G401 (cell line): Measurements from ENCODE around the gene GBE1. TPM values are rescaled to one million over a fixed set of nuclear protein-coding genes. Genes with fewer than 3 reads are reported as not detected.

Experiments used
- DNase-seq: peaks from one replicate; pipeline ENCODE4 v3.0.0-alpha.2; 2015; ENCODE audit warnings: low spot score
- in situ Hi-C: cut with HindIII; loops from 2 replicates; pipeline ENCODE4 v1.10.0; 2016; ENCODE audit warnings: low sequenced_read_pairs, mixed read lengths
- total RNA-seq: library from RNA; depleted of rRNA; stranded (reverse); fragments of >200 nt; shearing (Covaris generic); gene quantifications from 2 replicates; pipeline ENCODE4 v1.2.3, GENCODE V29; 2014

The GBE1 gene
- total RNA-seq, 1 experiment from 2014 or later, result 12.6 TPM

DNA sequence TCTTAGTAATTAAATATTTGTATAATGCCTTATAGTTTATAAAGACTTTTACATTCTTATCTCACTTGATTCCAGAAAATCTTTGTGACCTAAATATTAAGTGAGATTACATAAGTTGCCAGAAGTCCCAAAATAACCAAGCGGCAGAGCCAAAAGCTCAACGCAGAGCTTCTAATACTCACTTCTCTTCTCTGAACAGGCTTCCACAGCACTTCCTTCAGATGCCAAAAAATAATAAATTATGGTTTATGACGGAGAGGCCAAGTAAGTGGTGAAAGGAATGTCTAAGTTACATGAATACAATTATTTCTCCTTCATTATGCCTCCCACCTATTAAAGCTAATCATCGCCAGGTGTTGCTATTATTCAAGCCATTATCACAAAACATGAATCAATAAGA lies 110.3 kb downstream of the GBE1 start:
- DNase-seq, result peak; percentile 40
- in situ Hi-C loops, result no loop called here

DNA sequence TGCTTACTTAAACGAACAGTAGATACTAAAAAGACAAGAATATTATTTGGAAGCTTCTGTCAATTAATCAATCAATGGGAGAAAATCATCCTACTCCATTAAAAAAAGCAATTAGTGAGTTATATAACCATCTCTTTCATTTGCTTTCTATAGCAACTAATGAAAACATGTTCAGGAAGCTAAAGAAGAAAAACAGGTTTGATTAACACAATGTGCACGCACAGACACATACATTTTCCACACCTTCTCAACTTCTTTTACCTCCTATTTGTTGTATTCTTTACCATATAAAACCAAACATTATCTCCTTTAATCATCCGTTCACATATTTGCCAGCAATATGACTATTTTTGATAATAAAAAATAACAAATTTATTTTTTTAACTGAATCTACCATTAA lies 111.3 kb downstream of the GBE1 start:
- in situ Hi-C loops, result no loop called here
- DNase-seq, result no peak

DNA sequence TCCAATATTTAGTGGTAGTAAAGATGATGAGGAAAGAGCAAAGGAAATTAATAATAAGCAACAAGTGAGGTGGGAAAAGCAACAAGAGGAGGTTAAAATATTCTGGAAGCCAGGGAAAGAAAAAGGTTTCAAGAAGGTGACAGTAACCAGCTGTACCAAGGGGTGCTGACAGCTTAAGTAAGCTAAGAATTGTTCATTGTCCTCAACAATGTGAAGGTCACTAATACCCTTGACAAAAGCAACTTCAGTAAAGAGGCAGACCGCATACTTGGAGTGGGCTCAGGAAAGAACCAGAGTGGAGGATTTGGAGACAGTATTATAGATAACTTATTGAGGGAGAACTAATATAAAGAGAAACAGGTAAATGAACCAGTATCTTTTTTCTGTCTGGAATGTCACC lies 116.2 kb downstream of the GBE1 start:
- in situ Hi-C loops, result no loop called here
- no peak for DNase-seq

DNA sequence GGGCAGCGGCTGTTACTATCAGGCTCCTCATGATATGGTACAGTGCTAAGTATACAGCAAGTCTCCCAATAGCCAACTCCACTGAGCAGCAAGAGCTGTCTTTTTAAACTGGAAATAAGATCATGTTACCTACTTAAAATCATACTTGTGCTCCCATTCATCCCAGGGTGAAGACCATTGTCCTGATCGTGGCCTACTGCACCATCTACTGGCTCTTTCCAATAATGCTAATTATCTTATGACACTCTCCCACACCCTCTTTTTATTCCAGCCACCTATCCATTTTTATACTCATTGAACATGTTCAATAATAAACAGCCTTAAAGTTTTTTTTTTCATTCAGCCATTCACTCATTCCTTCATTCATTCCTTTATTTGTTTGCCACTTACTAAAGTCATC lies 117.7 kb downstream of the GBE1 start:
- in situ Hi-C loops, result no loop called here
- peak; percentile 75 for DNase-seq

DNA sequence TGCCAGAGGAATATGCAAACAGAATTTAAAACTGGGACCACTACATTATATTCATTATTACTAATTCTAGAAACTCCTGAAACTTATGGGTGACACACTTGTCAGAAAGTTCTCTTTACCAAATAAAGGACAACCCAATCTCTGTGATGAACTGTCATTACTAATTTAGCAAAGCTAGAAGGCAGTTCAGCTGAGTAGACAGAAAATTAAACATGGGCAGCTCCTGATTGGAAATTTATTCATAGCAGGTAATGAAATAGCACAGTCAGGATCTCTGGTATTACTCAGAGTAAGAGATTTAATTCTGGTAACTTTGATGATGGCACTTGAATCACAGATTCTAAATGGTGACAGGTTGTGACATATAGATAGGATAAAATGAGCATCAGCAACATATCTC lies 123.0 kb downstream of the GBE1 start:
- no peak for DNase-seq
- in situ Hi-C loops, result no loop called here

DNA sequence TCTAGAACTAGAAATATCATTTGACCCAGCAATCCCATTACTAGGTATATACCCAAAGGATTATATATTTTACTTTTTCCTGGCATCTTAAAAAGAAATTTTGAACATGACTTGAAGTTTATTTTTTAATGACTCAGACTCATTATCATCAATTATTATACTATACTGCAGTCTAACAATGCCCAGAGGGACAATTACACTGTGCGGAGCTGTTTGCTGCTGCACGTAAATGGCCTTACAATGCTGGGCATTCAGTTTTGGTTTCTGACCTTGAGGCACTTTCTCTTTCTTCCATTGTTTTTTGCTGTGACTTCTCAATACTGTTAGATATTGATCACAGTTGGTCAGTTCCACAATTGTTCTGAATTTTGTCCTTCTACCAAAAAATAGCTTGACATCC lies 128.8 kb downstream of the GBE1 start:
- in situ Hi-C loops, result no loop called here
- DNase-seq, result no peak

DNA sequence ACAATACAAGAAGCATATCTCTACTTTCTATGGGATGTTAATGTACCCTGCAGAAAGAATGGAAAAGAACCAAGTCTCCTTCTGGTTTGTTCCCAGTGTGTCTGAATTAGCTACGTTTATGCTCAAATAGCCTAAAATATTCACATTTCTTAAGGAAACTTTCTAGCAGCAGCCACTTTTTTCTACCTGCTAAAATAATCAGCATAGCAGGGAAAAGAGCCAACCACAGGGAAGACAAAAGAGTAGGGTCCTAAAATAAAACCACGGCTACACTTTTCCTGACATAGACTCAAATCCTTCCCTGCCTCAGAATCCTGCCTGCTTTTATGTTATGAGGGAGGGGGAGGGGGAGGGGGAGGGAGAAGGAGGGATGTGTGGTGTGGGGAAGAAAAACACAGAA lies 136.7 kb downstream of the GBE1 start:
- no peak for DNase-seq
- in situ Hi-C loops, result no loop called here

DNA sequence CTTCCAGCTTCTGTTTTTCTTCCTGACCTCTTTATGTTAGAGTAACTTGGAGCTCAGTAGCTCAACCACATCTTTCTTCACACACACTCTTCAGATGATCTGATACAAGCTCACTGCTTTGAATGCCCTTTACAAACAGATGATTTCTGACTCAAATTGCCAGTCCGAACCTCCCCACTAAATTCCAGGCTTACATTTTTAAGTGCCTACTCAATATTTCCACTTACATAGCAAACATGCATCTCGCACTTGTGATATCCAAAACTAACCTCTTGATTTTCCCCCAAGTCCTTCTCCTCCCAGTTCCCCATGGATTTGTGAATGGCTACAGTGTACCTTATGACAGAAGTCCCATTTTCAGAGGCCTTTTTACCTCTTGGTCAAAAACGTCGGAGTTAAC lies 139.1 kb downstream of the GBE1 start:
- in situ Hi-C loops, result no loop called here

DNA sequence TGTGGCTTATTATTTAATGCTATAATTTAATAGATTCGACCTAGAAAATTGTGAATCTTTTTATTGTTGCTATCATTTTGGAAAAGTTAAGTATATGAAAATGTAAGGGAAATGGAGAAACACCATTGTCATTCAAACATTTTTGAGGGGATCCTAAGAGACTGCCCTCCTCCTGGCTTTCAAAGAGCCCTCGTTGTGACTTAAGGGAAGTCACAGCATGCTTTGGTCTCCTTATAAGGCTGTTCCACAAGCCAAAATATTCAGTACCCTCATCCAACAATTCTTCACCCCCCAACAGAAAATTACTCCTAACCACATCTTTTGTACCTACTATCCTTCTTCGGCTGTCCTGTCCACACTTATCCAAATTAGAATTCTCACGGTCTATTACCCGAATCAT lies 140.2 kb downstream of the GBE1 start:
- no peak for DNase-seq
- in situ Hi-C loops, result no loop called here

More for the DNA sequence above, 139.1 kb downstream of the GBE1 start:
- no peak for DNase-seq

DNA sequence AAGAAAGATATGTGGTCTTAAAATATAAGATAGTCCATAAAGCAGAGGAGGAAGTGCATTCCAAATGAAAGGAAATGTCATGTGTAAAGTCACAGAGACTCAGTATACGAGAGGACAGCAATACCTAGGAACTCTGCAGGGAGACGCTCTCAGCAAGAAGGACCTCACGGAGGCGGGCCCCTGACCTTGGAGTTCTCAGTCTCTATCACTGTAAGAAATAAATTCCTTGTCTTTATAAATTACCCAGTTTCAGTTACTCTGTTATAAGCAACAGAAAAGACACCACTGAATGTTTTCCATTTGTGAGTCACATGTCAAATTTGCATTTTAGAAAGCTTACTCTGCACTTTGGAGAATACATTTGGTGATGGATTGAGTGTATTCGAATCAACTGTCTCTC lies 140.6 kb downstream of the GBE1 start:
- in situ Hi-C loops, result no loop called here

DNA sequence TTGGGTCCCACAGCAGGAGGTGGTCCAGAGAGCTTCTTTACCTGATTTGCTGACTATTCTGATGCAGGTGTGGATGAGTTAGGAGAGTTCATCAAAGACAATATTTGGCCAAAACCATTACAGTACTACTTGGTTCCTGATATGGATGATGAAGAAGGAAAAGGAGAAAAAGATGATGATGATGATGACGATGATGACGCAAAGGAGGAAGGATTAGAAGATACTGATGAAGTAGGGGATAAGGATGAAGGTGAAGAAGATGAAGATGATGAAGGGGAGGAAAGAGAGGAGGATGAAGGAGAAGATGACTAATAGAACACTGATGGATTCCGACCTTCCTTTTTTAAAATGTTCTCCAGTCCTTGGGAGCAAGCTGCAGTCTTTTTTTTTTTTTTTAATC lies 148.7 kb downstream of the GBE1 start:
- in situ Hi-C loops, result no loop called here
- DNase-seq, result no peak

More for the DNA sequence above, 140.6 kb downstream of the GBE1 start:
- DNase-seq, result no peak

DNA sequence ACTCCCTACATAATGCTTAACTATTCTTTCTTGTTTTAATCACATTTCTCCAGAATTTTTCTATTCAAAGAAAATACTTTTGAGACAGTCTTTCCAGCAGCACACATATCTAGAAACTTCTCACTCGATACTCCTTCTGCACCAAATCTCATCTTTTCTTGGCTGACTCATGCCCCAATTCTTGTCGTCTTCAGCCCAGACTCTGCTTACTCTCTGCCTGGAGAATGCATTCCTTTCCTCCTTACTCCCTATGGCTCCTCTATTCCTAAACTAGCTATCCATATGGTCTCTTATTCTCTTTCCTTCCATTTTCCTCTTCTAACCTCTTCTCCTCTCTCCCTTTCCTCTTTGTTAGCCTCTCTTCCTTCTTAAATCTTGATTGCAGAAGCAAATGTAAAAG lies 158.7 kb downstream of the GBE1 start:
- in situ Hi-C loops, result no loop called here
- DNase-seq, result no peak

DNA sequence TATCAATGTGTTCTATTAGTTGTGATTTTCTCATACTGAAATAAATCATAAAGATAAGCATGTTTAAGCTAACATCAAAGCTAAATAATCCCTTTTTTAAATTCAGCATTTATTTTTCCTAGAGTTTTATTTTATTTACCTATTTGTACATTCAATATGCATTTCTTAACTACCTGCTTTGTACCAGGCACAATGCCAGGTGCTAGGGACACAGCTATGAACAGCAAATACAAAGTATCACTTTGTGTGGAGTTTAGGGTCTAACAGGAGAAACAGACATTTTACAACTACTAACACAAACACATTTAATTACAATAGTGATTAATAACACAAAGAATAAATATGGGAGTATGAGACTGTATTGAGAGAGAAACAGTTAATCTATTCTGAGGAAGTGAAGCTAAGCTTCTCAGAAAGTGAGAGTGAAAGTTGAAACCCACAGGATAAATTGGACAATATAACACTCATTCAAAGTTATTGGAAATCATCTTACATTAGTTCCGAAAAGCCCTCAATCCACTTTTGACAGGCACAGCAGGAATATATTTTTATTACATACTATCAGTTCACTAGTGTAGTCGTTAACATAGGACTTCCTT lies 159.6 kb downstream of the GBE1 start:
- in situ Hi-C loops, result no loop called here
- no peak for DNase-seq

DNA sequence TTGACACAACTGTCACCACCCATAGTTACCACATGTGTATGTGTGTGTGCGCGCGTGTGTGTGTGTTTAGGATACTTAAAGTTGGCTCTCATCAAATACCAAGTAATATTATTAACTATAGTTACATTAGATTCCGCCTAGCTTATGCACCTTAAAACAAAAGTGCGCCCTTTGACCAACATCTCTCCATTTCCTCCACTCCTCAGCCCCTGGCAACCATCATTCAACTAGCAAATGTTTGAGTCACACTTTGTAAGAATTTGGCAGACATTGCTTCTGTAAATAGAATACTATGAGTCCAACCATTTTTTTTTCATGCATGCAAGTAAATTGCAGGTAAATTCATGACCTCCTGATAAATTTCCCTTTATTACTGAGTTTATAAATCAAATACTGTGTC lies 169.3 kb downstream of the GBE1 start:
- in situ Hi-C loops, result no loop called here
- DNase-seq, result no peak

DNA sequence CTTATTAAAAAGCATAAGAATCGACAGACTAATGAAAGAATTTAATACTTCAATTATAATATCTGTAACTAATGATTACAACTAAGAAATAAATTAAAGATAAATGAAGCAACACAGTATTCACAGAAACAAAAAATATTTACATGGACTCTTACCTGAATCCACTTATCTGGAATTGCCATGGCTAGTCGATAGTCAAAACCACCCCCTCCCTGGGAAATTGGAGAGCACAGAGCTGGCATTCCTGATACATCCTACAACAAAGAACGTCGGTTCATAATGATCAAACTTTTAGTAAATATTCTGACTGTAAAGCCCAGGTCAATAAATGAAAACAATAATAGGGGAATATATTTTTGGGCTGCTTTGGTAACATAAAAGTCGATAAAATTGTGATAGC lies 175.5 kb downstream of the GBE1 start:
- in situ Hi-C loops, result no loop called here
- no peak for DNase-seq

DNA sequence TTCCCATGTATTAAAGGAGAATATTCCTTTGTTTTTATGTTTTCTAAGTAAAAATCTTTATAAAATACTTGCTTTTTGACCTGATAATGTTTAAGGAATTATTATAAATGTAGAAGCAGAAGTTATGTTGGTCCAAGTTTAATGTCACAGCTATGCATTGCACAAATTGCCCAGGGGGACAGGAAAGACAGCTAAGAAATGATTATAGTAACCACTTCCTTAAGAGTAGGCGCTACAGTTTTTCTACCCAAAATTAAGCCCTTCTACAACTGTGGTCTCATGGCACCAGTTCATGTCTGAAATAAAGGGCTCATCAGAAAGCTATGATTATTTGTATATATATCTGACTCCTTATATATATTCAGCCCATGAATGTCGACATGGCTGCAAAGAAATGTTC lies 176.4 kb downstream of the GBE1 start:
- no peak for DNase-seq
- in situ Hi-C loops, result no loop called here

DNA sequence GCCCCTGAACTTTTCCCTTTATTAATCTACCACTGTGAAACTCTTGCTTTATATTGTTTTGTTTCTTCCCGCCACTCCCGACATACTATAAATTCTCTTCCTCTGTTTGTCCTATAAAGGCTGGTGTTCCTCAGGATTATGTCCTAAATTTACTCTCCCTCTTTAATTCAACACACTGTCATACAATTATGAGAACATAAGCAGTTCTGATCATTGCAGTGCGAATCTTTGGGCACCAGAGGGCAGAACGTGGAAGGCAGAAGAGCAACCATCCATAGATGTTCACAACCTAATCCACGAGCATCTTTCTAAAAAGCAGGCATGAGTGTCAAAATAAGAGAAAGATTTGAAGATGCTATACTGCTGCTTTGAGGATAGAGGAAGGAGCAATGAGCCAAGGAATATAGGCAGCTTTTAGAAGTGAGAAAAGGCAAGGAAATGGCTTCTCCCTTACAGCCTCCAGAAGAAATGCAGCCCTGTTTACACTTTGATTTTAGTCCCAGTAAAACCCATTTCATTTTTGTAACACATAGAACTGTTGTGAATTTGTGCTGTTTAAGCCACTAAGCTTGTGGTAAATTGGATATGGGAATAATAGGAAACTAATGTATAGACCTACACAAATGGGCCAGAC lies 179.4 kb downstream of the GBE1 start:
- peak; percentile 25 for DNase-seq

DNA sequence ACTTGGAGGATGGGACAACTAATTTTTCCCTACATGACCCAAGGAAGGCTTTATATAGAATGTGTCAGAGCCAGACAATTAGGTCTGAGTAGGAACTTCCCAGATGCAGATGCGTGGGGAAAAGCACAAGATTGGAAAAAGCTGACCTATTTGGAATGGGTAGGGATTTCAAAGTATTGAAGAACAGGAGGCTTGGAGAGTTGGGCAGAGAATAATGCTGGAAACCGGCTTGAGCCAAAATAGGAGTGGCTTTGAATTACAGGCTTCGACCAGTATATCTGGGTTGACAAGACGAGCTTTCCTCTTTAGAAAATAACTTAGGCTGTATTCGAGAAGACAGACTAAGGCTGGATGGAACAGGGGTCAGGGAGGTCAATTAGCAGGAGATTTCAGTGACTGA lies 181.1 kb downstream of the GBE1 start:
- in situ Hi-C loops, result no loop called here
- DNase-seq, result peak; percentile 25

More for the DNA sequence above, 179.4 kb downstream of the GBE1 start:
- in situ Hi-C loops, result no loop called here

DNA sequence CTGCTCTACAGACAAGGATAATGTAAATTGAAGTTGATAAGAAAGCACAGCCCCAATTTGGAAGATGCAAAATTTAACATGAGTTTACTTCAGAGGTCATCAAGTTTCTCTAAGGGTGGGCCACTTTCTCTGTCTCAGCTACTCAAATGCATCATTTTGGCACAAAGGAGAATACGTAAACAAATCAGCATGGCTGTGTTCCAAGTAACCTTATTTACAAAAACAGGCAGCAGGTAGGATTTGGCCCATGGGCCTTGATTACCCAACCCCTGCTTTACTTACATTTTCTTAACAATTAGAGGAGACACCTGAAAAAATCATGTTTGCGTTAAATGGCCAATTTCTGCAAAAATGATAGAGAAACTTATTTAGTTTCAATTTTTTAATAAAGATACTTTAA lies 181.7 kb downstream of the GBE1 start:
- in situ Hi-C loops, result no loop called here
- no peak for DNase-seq

DNA sequence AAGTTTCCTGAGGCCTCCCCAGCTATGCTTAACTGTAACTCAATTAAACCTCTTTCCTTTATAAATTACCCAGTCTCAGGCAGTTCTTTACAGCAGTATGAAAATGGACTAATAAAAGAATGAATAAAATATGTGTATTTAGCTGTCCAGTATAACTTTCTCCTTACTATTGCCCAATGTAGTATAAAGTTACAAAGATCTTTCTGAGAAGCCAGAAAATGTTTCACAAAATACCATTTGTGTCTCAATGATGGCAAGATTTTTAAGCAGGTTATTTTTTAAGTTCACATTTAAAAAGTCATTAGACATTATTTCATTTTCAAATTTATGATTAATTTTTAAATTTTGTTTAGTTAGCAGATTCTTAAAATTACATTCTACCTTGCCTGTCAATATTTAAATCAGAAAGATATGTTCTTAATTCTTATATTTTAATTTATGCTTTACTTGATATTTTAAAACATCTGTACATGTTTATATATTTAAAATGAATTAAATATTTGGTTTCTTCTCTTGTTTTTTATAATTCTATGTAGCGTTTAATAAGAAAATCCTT lies 189.2 kb downstream of the GBE1 start:
- no peak for DNase-seq

DNA sequence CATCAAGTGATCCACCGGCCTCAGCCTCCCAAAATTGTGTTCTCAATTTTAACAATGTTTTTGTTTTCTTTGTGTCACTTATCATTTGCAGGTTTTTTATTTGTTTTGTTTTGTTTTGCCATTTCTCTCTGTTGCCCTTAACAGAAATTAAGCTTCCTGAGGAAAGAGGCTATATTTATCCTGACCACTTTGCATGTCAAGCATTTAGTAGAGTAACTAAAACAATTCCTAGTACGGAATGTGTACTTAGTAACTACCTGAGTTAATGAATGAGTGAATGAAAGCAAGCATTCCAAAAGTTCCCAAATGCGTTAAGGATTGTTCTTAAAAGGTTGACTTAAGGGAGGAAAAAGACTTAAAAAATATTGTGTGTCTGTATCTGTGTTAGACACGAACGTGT lies 193.1 kb downstream of the GBE1 start:
- DNase-seq, result no peak
- in situ Hi-C loops, result no loop called here

More for the DNA sequence above, 189.2 kb downstream of the GBE1 start:
- in situ Hi-C loops, result no loop called here
